ENCODE measurements around the gene MRPL58.

DNA sequence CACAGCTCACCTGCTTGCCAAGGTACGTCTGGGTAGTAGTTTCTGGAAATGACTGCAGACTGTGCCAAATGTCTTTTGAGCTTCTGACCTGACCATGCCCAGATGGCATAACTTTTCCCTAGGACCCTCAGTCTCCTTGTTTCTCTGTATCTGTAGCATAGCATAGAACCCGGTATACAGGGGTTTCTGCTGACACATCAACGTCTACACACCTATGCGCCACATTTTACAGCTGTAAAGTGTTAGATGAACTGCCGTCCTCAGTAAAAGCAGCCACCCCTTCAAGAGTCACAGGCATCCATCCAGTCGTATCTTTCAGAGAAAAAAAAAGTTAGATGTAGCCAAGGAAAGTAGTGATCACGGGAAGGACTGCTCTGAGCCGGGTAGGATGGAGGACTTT lies 52.0 kb downstream of the MRPL58 start:
- TF ChIP-seq POLR2A (IDR thresholded peaks at IDR 0.05) = no peak
- TF ChIP-seq CTCF (IDR thresholded peaks at IDR 0.05 in 4 of 5, conservative IDR thresholded peaks at IDR 0.05 in 1 of 5) = no peak

All from gastrocnemius medialis (tissue), 4 donors.